Islet precursor cell (in vitro differentiated cells): Measurements from ENCODE around the gene FLG2.
"Not testable (repeated sequence)": the region's sequence is repeated elsewhere in the genome, so short reads cannot be mapped to it uniquely, and the experiment has no call there.

Source experiments
- DNase-seq: peaks from one replicate; pipeline ENCODE4 v3.0.0-alpha.2; 2018

Gene FLG2

GRCh38 chr1:152309955-152310354, 49.9 kb downstream of the FLG2 start:
- no peak for DNase-seq

GRCh38 chr1:152309320-152309901, 50.4 kb downstream of the FLG2 start:
- DNase-seq: not testable (repeated sequence)

- not testable (repeated sequence) for DNase-seq
These were observed 51.0 kb downstream of the FLG2 start for GRCh38 chr1:152308758-152309157.

- not testable (repeated sequence) for DNase-seq
These were observed 51.8 kb downstream of the FLG2 start for GRCh38 chr1:152307970-152308369.

GRCh38 chr1:152306123-152306522, 53.7 kb downstream of the FLG2 start:
- not testable (repeated sequence) for DNase-seq

GRCh38 chr1:152304773-152305172, 55.0 kb downstream of the FLG2 start:
- DNase-seq: not testable (repeated sequence)

GRCh38 chr1:152303139-152303872, 56.5 kb downstream of the FLG2 start:
- DNase-seq: not testable (repeated sequence)
